Measurements from ENCODE around the gene COLEC12.

GRCh38 chr18:506264-506663, 5.8 kb upstream of the COLEC12 start:
- TF ChIP-seq, protein P1, sequence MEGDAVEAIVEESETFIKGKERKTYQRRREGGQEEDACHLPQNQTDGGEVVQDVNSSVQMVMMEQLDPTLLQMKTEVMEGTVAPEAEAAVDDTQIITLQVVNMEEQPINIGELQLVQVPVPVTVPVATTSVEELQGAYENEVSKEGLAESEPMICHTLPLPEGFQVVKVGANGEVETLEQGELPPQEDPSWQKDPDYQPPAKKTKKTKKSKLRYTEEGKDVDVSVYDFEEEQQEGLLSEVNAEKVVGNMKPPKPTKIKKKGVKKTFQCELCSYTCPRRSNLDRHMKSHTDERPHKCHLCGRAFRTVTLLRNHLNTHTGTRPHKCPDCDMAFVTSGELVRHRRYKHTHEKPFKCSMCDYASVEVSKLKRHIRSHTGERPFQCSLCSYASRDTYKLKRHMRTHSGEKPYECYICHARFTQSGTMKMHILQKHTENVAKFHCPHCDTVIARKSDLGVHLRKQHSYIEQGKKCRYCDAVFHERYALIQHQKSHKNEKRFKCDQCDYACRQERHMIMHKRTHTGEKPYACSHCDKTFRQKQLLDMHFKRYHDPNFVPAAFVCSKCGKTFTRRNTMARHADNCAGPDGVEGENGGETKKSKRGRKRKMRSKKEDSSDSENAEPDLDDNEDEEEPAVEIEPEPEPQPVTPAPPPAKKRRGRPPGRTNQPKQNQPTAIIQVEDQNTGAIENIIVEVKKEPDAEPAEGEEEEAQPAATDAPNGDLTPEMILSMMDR (IDR thresholded peaks at IDR 0.05), result no peak
- TF ChIP-seq EP300 (IDR thresholded peaks at IDR 0.05), result no peak
